HG03521 (cell line): ENCODE results near the gene PANK1.
"Not testable (repeated sequence)": the region's sequence is repeated elsewhere in the genome, so short reads cannot be mapped to it uniquely, and the experiment has no call there.

Source experiments
- ATAC-seq: cut with Tn5 transposase; IDR thresholded peaks from one replicate; pipeline ENCODE4 v1.9.1; 2021; ENCODE audit warnings: mild to moderate bottlenecking, moderate library complexity; ENCODE audit not compliant: unreplicated experiment

Gene PANK1

DNA sequence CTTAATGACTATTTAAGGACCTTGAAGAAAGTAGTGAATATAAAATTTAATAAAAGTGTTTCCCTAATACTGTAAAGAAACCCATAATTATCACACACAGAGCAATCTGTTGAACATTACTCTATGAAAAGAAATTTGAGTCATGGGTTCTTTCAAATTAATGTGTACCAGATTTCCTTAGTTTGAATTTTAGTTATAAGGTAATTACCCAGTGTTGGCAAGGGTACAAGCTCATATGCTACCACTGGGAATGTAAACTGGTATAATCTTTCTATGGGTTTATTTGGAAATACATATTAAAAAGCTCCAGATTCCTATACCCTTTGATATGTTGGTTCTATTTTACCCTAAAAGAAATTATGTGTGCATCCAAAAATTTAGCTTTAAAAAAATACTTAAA lies 22.9 kb downstream of the PANK1 start:
- ATAC-seq, result no peak

DNA sequence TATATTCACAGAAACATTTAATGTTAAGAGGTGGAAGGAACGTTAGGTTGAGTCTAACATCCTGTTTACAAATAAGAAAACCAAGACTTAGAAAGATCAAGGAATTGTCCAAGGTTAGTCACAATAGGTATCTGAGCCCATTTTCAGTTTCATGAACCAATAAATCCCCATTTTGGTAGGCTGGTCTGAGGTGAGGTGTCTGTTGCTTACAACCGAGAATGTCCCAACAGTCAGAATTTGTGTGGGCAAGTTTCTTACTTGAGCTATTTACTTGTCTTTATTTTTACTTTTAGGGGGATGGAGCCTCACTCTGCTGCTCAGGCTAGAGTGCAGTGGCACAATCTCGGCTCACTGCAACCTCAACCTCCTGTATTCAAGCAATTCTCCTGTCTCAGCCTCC lies 23.6 kb downstream of the PANK1 start:
- no peak for ATAC-seq

DNA sequence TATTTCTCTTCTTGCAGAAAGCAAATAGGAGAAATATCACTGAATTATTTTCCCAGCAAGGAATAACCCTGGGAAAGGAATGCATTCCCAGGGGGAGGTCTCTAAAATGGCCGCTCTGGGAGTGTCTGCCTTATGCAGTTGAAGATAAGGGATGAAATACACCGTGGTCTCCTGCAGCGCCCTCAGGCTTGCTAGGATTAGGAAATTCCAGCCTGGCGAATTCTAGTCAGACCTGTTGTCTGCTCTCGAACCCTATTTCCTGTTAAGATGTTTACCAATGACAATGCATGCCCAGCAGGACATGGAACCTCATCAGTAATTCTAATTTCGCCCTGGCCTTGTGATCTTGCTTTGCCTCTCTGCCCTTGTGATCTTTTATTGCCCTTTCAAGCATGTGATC lies 24.7 kb downstream of the PANK1 start:
- not testable (repeated sequence) for ATAC-seq

DNA sequence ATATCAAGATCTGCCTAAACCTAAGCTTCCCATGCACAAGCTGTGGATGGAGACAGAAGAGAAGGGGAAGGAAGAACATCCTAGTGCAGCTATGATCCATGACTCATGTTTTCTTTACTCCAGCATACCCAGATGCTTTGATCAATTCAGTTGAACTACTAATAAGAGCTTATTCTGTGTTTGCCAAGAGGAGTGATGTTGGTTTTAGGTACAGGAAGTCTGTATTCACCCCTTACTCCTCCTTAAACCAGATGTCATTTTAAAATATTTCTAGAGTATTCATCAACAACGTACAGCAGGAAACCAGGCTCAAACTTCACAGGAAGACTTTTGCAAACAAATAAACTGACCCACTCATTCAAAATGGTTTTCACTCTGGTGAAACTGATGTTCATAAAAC lies 29.2 kb downstream of the PANK1 start:
- no peak for ATAC-seq

DNA sequence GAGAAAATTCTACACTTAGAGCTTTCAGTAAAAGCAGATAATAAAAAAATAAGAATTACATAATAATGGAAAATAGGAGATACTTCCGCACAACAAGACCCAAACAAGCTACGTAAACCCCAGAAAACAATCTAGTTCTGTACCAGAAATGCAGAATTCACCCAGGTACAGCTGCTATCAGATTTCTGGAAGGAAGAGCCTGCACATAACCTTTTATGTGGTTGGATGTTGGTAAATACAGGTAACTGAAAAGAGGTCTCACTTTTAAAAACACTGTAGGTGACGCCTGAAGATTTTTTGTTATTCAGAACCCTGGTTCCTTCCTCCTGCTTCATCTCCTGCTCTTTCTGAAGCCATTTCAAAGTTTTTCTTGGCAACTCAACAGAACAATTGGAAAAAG lies 29.9 kb downstream of the PANK1 start:
- no peak for ATAC-seq

DNA sequence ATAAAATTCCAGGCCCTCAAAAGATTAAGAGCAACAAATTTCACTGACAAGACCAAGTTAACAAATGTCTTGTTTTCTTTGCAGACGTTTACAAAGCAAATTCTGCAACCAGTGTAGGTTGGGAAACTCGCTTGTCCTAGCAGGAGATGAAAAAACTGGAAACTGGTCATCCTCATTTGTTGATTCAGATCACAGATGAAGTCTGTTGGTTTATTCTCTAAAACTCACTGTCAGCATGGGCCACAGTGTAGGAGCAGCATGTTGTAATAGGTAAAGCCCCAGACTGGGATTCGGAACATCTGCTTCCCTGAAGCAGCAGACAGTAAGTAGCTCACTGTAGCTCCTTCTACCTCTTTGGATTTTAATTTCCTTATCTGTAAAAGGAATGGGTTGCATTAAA lies 31.5 kb downstream of the PANK1 start:
- ATAC-seq, result no peak

DNA sequence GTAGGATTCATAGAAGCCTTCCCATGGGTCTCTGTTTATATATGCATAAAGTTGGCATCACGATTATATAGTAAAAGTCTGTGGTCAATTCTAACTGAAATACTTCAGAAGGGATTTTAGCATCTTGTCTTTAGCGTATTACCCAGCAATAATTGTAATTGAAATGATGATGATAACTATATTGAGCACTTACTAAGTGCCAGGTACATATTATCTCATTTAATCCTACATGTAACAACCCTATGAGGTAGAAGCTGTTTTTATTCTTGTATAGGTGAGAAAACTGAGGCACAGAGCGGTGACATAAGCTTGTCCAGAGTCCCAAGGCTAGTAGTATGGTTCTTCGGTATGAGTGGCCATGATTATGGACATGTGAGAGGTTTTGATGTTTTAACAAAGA lies 33.8 kb downstream of the PANK1 start:
- no peak for ATAC-seq

DNA sequence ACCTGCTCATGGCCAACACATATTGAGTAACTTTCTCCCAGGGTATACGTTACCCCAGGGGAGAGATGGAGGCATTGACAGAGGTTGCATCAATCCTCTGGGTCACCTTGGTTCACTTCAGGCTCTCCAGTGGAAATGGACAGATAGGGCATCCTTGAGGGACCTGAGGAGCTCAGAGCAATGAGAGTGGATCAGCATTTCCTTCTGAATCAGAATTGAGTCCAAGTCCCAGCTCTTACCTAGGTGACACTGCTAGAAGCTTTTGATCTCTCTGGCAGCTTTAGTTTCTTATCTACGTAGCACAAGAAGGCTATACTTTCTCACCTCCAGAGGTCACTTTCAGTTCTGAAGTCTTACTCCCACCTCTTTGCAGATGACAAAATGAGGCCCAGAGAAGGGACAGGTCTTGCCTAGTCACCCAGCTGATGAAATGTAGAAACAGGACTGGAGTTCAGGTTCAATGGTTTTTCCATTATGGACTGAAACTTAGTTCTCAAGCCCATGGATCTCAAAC lies 35.2 kb downstream of the PANK1 start:
- peak; percentile 76 for ATAC-seq

DNA sequence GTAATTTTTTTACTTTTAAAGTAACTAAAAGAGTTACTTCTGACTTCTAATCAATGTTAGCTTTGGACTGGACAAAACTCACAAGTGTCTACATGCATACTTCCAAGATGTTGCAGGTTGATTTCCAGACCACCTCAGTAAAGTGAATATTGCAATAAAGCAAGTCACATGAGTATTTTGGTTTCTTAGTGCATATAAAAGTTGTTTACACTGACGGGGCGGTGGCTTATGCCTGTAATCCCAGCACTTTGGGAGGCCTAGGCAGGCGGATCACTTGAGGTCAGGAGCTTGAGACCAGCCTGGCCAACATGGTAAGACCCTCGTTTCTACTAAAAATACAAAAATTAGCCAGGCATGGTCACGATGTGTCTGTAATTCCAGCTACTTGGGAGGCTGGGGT lies 40.8 kb downstream of the PANK1 start:
- no peak for ATAC-seq

DNA sequence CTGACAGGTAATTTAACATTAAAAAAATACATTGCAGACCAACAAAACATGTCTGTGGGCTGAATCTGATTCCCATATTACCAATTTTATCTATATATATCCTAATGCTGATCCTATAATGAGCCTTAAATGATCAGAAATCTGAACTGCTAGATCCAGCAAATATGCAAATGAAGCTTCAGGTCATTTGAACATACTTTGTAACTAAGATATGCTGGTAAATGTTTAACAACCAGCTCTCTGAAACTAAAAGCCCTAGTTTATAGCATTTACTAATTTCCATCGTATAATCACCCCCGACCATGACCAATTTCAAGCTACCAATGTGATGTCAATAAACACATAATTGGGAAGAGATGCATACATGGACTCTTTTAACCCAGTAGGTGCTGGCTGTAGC lies 42.1 kb downstream of the PANK1 start:
- no peak for ATAC-seq

DNA sequence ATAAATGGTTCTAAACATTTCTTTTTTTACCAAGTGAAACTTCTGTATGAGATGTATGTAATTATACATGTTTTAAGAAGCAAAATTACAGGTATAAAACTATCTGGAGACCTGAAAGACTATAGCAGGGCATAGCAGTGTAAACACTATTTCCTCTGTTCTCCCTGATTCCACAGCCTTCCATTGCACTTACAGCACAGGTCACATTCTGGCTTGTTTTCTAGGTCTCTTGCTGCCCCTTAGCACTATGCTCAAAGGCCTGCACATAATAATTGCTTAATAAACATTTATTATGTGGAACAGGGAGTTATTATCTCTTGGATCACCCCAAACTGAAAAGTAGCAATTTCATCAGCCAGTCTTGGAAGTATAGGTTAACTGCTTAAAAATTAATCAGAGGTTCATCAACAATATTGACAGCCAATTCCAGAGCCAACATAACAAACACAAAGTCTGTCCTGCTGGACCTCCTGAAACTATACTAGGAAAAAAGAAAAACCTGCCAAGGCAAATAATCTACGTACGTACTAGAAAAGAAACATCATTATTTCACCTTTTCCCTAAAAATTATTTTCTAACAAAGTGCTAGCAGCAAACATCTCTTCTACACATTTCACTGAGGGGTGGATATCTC lies 43.2 kb downstream of the PANK1 start:
- no peak for ATAC-seq

DNA sequence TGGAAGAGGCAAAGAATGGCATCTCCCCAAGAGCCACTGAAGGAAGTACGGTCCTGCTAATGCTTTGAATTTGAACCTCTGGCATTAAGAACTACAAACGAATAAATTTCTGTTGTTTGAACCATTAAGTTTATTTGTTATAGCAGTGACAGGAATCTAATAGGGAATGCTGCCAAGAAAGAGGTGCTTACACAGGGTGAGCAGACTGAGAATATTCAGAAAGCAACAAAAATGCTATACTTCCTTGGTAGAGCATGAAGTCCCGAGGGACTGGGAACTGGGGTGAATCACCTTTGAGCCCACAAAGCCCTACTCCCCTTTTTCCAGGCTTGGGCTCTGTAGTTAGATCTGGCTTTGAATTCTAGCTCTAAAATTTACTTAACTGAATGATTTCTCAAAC lies 45.0 kb downstream of the PANK1 start:
- ATAC-seq, result no peak

DNA sequence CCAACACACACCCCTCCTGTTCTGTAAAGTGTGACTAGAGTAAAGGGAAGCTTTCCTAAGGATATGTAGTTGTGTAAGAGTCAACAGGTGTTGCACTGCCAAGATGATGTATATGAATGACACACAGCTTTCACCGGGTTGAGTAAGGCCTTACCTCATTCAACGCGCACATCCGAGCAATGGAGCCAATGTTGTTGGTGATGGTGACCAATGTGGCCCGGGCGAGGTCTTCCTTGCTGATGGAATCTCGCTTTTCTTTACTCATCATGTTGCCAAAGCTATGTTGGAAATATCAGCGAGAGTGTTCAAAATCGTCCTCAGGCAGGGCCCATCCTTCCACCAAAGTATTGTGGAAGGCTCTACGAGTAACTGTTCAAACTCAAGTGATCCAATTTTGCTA lies 52.0 kb downstream of the PANK1 start:
- ATAC-seq, result no peak

DNA sequence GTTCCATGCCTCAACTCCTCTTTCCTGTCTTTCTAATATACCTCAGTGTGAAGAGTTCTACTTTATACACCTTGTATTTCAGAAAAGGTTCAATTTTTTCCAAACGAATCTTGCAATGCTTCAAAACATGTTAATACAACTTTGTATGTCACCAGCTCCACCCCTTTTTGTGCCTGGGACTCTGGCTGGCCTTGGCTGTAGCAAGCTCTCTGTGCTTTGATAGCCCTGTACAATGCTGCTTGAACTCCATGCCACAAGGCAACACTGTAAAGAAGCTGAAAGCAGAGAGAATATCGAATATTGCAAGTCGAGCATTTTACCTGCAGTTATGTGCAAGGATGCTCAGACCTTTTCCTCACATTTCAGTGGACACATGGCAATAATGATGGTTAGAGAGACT lies 52.5 kb downstream of the PANK1 start:
- no peak for ATAC-seq

DNA sequence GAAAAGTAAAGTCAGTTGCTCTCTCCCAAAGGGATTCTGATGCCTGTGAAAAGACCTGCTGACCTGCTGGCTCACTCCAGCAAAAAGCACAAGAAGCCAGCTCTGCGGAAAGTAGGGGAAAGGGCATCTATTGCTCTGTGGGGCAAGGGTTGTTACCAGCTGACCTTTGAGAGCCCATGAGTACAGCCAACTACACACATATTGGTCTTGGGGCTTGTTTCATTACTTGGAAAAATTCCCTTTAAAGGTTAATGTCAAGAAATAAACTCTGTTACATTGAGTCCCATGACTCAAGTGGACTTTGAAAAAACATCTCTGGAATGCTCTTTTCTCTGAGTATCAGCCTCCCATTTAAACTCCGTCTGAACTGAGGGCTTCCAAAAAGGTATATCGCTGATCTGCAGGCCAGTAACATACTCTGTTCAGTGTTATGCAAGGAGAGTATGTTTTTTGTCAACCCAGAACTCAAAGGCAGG lies 53.2 kb downstream of the PANK1 start:
- ATAC-seq, result no peak

DNA sequence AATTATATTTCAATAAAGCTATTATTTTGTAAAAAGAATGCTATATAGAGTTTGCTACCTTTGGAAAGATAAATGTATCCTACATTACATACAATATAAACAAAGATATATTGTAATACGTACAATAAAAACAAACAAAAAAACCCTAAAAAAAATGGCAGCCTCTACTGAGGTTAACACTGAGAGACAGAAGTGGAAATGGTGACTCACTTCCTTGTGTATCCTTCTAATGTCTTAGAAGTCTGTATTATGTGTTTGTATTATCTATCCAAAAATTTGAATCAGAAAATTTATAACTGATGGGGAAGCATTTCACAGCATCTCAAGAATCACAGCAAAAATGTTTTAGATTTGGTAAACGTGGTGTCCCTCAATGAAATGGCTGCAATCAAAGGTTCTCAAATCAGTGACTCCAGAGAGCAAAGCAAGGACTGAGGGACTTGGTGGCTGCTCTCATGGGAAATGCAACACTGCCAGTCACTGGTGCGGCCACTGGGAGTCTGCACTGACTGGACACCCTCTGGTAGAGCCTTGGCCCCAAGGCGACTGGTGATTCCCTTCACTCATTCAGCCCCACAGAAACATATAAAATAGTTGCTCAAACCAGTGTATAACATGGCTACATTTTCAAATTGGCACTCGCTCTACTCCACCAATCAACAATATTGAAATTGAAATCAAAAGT lies 53.8 kb downstream of the PANK1 start:
- ATAC-seq, result no peak

DNA sequence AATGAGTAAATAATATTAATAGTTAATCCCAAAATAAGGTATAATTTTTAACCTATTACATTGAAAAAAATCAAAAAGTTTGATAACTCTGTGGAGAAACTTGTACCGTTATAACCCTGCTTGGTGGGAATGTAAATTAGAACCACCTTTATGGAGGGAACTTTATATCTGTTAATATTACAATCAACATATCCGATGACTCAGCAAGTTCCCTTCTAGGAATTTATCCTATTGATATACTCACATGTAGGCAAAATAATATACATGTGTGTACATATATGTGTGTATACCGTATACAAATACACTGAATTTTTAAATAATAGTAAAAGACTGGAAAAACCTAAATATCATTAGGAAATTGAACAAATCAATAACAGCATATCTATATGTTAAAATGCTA lies 54.7 kb downstream of the PANK1 start:
- ATAC-seq, result no peak

DNA sequence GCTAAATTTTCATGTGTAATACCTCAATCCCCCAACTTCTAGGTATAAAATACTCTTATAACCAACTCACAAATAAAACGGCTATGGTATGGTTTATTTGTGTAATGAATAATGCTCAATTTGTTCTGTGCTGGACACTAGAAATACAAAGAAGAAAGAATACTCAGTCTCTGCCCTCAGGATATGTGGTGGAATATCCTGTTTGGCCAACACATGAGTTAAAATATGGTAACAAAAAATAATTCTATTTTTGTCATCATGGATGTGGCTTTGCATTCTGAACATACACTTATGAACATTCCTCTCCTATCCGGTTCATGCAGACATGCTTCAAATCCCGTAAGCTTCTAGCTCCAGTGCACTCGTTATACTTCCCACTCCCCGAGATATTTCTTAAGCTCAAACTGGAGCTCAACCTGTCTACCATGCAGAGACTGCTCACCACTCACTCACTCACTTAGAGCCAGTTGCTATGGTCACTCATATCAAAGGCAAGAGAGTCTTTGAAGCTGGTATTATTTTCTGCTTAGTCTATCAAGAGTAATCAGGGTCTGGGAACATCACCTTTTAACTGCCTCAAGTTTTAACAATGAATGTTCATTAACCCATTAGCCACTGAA lies 55.8 kb downstream of the PANK1 start:
- no peak for ATAC-seq

DNA sequence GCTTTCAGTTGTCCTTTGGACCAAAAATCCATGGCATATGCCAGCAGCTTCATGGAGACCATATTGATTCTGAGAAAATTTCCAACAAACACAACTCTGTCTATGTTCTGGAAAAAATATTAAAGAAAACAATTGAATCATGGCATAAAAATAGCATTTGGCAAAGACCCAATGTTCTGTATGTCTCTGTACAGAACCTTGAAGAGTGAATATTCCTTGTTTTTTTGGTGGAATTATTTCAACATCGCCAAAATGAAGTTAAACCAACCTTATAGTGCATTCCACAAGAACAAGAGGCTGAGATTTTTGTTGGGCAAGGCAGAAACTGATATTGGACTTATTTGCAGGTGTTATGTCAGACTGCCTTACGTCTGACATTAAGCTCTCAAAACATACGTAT lies 56.4 kb downstream of the PANK1 start:
- no peak for ATAC-seq

DNA sequence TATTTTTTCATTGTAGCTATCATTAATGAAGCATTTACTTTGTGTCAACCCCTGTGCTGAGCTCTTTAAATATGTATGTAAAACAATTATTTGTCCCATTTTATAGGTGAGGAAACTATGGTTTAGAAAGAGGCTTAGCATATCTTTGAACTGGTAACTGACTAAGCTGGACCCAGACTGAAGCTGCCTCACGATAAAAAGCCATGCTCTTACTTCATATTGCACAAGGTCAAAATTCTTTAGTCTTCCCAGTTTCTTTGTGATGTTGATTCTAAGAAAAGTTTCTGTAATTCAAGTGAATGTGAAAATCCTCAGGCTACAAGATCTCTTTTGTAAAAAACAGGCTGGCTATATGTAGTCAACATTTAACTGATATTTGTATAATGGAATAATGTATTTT lies 63.0 kb downstream of the PANK1 start:
- no peak for ATAC-seq

DNA sequence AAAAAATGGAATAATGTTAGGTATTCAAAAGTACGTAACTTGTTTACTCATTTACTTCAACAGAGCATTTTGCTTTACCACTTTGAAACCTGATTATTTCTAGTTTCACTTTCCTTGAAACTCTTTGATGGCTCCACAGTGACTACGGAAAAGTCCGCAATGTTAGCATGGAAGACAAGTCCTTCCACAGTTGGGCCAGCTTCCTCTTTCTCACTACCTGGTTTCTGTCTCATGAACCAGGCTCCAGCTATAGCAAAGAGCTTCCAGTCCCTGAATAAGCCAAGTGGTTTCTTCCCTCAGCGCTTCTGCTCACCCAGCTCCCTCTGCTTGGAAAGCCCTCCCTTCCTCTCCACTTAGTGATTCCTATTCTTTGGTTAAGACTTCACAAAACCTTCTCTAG lies 64.8 kb downstream of the PANK1 start:
- ATAC-seq, result no peak

DNA sequence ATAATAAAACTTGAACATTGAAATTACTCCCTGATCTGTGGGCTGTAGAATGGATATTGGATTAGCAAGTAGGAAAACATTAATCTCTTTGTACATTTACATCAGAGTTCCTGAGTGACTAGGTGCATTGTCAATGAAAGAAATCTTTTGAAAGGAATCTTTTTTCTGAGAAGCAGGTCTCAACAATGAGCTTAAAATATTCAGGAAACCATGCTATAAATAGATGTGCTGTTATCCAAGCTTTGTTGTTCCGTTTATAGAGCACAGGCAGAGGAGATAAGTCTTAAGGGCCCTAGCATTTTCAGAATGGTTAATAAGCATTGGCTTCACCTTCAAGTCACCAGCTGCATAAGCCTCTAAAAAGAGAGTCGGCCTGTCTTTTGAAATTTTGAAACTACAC lies 68.3 kb downstream of the PANK1 start:
- ATAC-seq, result no peak
